SH-SY5Y (cell line): Measurements from ENCODE around the gene TWIST1.
A peak's percentile ranks its signal among the peaks of the same experiment; 100 is the strongest.

ENCODE experiments used
- GATA2 ChIP-seq: IDR thresholded peaks from 2 replicates; pipeline ENCODE4 v1.6.1; 2011; ENCODE audit warnings: mild to moderate bottlenecking, low read depth, low read length
- GATA3 ChIP-seq: IDR thresholded peaks from 2 replicates; pipeline ENCODE4 v1.6.1; 2011; ENCODE audit warnings: low read depth, mild to moderate bottlenecking, low read length, moderate library complexity

TWIST1 gene

GRCh38 chr7:19095353-19095860 lies 22.0 kb downstream of the TWIST1 start:
- TF ChIP-seq GATA3, result no peak
- no peak for TF ChIP-seq GATA2

GRCh38 chr7:19094598-19095352 lies 22.7 kb downstream of the TWIST1 start:
- no peak for TF ChIP-seq GATA2
- no peak for TF ChIP-seq GATA3

GRCh38 chr7:19094138-19094537 lies 23.3 kb downstream of the TWIST1 start:
- TF ChIP-seq GATA3 (no peak), GATA2 (no peak)

GRCh38 chr7:19091550-19092200 lies 25.8 kb downstream of the TWIST1 start:
- TF ChIP-seq GATA2, result no peak
- no peak for TF ChIP-seq GATA3

DNA sequence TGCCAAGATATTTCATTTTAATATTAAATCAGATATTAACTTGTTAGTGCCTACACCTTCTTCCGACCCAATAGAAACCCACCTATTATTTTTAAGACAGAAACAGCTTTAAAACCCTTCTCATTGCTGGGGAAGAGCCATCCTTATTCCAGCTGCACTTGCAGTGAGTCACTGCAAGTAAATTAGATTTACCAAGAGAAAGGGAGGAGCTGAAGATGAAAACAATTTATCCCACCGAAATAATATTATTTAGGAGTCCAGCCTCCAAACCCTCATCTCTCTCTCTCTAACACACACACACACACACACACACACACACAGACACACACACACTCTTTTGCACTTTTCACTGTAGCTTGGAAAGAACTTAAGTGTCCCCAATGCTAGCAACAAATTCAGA lies 26.9 kb downstream of the TWIST1 start:
- TF ChIP-seq GATA3 (no peak), GATA2 (no peak)

DNA sequence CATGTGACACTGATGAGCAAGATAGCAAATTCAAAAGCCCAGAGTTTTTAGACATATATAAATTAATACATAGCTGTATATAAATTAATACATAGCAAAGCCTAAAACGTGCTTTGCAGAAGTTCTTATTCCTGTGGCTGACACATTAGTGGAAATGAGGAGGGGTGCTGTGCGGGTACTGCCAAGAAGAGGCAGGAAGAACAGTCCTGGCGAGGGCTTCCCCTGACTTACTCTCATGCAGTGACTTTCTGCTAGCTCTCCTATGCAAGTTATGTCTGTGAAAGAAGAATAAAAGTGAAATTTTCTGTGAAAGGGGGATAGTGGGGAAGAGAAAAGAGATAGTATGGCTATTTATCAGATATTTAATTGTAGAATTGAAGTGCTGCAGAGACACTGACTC lies 27.6 kb downstream of the TWIST1 start:
- TF ChIP-seq GATA2 (no peak), GATA3 (no peak)

DNA sequence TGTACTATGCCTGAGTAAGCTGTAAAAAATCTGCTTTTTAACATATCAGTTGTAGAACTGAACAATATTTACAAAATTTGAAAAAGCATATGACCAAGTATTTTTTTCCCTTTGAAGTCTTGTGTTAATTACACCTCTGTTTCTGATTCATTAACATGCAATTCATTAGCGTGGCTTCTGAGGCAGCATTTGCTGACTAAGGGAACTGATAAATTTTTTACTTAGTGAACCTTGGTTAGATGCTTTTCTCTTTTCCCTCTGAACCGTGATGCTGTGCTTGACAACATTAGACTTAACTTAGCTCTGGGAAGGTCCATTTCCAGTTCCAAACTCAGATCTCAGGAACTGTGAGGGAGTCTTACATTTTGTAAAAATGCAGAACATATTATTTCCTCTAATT lies 28.1 kb downstream of the TWIST1 start:
- peak; percentile 16; the same call in 1 of the 2 replicates for TF ChIP-seq GATA3
- no peak for TF ChIP-seq GATA2

- TF ChIP-seq GATA2, result no peak
- TF ChIP-seq GATA3, result no peak
Observed at GRCh38 chr7:19080093-19080492, 37.3 kb downstream of the TWIST1 start.

GRCh38 chr7:19079066-19079465 lies 38.4 kb downstream of the TWIST1 start:
- TF ChIP-seq GATA3 (no peak), GATA2 (no peak)

DNA sequence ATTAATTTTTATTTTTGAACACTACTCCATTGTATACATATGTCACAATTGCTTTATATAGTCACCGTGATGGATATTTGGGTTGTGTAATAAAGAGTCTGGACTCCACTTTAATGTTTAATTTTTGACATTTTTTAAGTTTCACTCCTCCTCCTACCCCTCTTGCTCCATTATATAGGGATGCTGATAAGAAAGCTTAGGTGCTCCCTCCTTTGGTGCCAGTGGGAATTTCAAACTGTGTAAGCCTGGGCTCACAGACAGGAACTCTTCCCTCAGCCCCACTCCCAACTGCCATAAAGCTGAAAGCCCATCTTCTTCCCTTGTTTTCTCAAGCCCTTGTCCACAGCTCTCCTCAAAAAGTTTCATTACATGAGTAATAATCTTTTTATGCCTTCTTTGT lies 47.6 kb downstream of the TWIST1 start:
- TF ChIP-seq GATA2, result no peak
- TF ChIP-seq GATA3, result no peak

DNA sequence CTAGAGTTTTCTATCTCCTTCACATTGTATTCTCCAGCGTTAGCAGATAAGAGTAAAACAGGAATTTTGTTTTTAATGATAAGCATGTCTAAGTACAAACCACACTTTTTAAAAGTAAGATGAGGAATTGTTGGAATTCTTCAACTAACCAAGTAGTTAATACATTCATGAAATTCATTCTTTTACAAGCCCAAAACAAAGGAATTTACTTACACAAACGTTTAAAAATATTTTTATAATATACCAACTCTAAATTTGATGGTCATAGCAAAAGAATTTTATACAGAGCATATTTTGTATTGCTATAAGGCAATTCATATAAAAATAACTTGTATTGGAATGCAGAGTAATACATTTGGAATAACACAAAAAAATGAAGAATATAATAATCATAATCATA lies 51.3 kb downstream of the TWIST1 start:
- TF ChIP-seq GATA3, result no peak
- TF ChIP-seq GATA2, result no peak
